ENCODE data around the gene ERCC1. TPM values are rescaled to one million over a fixed set of nuclear protein-coding genes. Genes with fewer than 3 reads are reported as not detected.

Gene ERCC1
- total and polyA plus RNA-seq, 2 of the 13 experiments (the other 11 are each of a cell fraction or from before 2014, with no cell fraction given): 40.0 to 66.4 TPM

- no peak for TF ChIP-seq ZNF597 (CRISPR knock-in tag; IDR thresholded peaks at IDR 0.05)
- TF ChIP-seq KAT8 (CRISPR knock-in tag; IDR thresholded peaks at IDR 0.05): peak; percentile 22; the same call in 1 of the 2 replicates
- TF ChIP-seq SRY (CRISPR knock-in tag; IDR thresholded peaks at IDR 0.05): no peak
- TF ChIP-seq ZNF24 (IDR thresholded peaks at IDR 0.05): no peak
- no peak for TF ChIP-seq ZFP41 (CRISPR knock-in tag; IDR thresholded peaks at IDR 0.05; ENCODE audit: borderline replicate concordance)
- TF ChIP-seq ZNF546 (CRISPR knock-in tag; conservative IDR thresholded peaks at IDR 0.05): 0 out of 2 replicates have a peak, but pooled peaks have one; percentile 73
- no peak for TF ChIP-seq ZNF839 (CRISPR knock-in tag; IDR thresholded peaks at IDR 0.05; ENCODE audit: borderline replicate concordance)
- no peak for TF ChIP-seq SPEN (CRISPR knock-in tag; IDR thresholded peaks at IDR 0.05; ENCODE audit: low read depth)
- no peak for TF ChIP-seq ZBTB26 (CRISPR knock-in tag; IDR thresholded peaks at IDR 0.05; ENCODE audit: borderline replicate concordance)
- TF ChIP-seq ZNF674 (CRISPR knock-in tag; IDR thresholded peaks at IDR 0.05; ENCODE audit: low read depth): no peak
- TF ChIP-seq XBP1 (CRISPR knock-in tag; IDR thresholded peaks at IDR 0.05): no peak
- TF ChIP-seq CENPBD1 (CRISPR knock-in tag; IDR thresholded peaks at IDR 0.05; ENCODE audit: borderline replicate concordance, low read depth): no peak
- TF ChIP-seq ZNF101 (CRISPR knock-in tag; IDR thresholded peaks at IDR 0.05; ENCODE audit: borderline replicate concordance, low read depth): no peak
- no peak for TF ChIP-seq TBX3 (IDR thresholded peaks at IDR 0.05; ENCODE audit: borderline replicate concordance)
- TF ChIP-seq ZNF720 (CRISPR knock-in tag; IDR thresholded peaks at IDR 0.05): no peak
- no peak for TF ChIP-seq ZNF761 (CRISPR knock-in tag; conservative IDR thresholded peaks at IDR 0.05)
- TF ChIP-seq THAP9 (CRISPR knock-in tag; IDR thresholded peaks at IDR 0.05; ENCODE audit: borderline replicate concordance): peak; percentile 4; the same call in 1 of the 2 replicates
- TF ChIP-seq HNF1A (IDR thresholded peaks at IDR 0.05; ENCODE audit: low read depth): no peak
- no peak for TF ChIP-seq HNF1A (CRISPR knock-in tag; IDR thresholded peaks at IDR 0.05; ENCODE audit: borderline replicate concordance)
- TF ChIP-seq ZNF205 (CRISPR knock-in tag; IDR thresholded peaks at IDR 0.05): no peak
These were observed 16.0 kb upstream of the ERCC1 start (continued) for GRCh38 chr19:45439569-45440258.
